Stomach (tissue), 4 donors: ENCODE results near the gene CHRNG.

Experiments
- POLR2A ChIP-seq, 4 donors: fragments of 450-650 bp; IDR thresholded peaks; one replicate each; pipeline ENCODE4 v1.6.1; 2016; ENCODE audit warnings: antibody characterized with exemption in 4 of 4, control low read depth in 2 of 4, mild to moderate bottlenecking in 1 of 4, moderate library complexity in 1 of 4
- POLR2AphosphoS5 ChIP-seq, 3 donors: sonication (generic); formaldehyde crosslinking; IDR thresholded peaks; one replicate each; pipeline ENCODE4 v1.6.1; 2016; ENCODE audit warnings: antibody characterized with exemption in 3 of 3

DNA sequence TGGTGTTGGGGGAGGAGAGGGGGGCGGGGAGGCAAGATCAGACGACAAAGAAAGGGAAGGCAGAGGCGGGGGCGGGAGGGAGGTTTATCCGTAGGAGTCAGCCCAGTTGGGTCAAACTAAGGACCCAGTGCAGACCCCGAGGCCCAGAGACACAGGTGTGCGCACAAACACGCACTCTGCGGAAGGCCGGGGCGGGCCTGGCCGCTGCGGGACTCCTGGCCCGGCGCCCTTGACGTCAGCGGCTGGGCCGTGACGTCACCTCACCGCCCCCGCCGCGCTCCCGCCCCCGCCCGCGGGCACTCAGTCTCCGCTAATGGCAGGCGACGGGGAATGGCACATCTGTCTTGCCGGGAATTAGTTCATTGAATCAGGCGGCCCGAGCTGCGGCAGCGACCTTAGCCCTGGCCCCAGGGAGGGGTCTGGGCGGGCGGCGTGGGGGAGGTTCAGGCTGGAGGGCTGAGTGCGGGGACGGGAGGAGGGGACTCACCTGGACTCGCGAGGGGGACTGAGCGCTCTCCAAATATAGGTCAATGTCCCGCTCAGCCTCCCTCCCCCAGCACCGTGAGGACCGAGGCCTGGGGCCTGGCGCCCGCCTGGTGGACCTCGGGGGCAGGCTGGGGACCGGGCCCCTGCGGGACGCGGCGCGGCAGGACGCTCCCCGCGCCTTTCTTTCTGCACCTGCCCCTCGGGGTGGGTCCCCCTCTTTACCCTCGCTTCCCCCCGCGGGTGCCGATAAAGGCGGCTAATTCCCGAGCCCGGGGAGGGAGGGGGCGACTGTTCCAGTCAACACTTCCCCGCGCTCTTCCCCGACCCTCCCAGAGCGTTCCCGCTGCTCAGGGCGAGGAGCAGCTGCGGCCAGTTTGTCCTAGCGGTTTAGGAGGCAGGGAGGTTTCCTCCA is 36.3 kb upstream of the CHRNG start:
- no peak for TF ChIP-seq POLR2A (IDR thresholded peaks at IDR 0.05)
- peak in 1 of 3 donors; percentile 14 for TF ChIP-seq POLR2AphosphoS5 (IDR thresholded peaks at IDR 0.05)
